ENCODE measurements around the gene FBXO17.

FBXO17 gene

GRCh38 chr19:38917516-38917915, 58.0 kb downstream of the FBXO17 start:
- no peak for DNase-seq (ENCODE audit: low read depth in 2 of 2)

DNA sequence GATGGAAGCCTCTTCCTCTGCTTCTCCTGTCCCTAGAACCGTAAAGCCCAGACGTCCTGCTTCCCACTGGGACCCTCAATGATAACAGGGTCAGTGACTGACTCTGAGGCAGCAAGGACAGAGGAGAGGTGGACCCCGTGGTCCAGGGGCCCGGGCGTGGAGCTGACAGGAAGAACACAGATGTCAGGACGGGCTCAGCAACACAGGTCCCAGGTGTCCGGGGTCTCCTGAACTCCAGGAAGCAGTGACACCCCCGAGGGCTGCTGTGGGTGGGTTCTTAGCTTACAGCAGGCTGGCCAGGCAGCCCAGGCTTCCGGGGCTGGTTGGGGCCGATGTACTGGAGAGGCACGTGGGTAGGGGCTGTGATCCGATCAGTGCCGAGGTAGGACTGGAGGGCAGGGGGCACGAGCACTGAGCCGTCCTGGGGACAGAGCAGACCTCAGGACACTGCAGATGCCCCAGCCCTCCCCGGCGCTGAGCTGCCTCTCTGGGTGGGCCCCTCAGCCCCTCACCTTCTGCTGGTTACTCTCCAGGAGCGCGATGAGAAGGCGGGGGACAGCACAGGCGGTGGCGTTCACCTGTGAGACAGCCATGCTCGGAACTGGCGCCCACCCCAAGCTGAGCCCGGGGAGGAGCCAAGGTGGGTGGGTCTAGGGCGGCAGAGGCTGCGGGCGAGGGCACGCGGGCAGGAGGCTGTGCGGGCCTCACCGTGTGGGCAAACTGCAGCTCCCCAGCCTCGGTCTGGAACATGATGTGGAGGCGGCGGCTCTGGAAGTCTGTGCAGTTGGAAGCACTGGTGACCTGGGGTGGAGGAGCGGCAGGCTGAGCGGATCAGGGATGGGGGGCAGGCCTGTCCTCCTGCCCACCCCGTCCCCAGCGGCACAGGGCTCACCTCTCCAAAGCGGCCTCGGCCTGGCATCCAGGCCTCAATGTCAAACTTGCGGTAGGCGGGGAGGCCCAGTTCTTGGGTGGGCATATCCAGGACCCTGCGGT, 59.9 kb downstream of the FBXO17 start:
- DNase-seq (ENCODE audit: low read depth in 2 of 2): no peak

DNA sequence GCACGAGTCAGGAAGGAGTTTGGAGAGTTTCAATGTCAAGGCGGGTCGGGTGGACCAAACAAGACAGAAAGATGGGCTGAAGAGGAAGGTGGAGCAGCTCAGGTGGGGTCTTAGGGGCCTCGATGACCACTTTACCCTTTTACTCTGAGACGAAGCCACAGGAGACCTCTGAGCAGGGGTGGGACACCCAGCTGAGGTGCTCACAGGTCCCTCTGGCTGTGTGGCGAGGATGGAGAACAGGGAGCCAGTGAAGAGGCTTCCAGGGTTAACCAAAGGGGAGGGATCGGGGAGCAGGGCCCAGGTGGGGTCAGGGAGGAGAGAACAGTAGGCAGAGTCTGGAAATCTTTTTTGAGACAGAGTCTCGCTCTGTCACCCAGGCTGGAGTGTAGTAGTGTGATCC, 61.6 kb downstream of the FBXO17 start:
- no peak for DNase-seq (ENCODE audit: low read depth in 2 of 2)

DNA sequence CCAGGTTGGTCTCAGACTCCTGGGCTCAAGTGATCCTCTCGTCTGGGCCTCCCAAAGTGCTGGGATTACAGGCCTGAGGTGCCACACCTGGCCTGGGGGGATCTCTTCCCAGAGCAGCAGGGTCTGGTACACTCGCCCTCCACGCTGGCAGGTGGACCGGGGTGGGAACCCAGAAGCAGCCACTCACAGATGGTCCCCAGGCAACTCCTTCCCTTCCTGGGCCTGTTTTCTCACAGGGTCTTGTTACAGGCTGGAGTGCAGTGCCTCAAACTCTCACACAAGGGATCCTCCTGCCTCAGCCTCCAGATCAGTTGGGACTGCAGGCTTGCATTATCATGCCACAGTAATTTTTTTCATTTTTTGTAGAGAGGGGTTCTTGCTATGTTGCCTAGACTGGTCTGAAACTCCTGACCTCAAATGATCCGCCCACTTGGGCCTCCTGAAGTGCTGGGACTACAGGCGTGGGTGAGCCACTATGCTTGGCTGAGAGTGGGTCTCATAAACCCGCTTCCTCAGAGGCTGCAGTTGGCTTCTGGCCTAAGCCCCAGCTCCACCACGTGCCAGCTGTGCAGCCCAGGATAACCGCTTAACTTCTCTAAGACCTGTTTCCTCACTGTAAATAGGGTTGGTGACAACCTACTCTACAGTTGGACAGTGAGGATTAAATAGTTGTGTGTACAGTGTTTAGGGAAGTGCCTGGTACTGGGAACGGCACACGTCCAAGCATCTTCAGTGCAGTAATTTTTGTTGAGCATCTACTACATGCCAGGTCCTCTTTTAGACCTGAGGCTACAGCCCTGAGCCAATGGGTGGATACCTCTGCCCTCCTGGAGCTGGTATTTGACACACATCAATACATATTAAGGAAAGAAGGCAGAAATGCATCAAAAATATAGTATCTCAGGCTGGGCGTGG, 62.7 kb downstream of the FBXO17 start:
- no peak for DNase-seq (ENCODE audit: low read depth in 2 of 2)

- DNase-seq (ENCODE audit: low read depth in 2 of 2): no peak
Observed at GRCh38 chr19:38911388-38912001, 64.0 kb downstream of the FBXO17 start.

- no peak for DNase-seq (ENCODE audit: low read depth in 2 of 2)
Observed at GRCh38 chr19:38910488-38910887, 65.1 kb downstream of the FBXO17 start.

GRCh38 chr19:38908911-38909310, 66.6 kb downstream of the FBXO17 start:
- no peak for DNase-seq (ENCODE audit: low read depth in 2 of 2)

DNA sequence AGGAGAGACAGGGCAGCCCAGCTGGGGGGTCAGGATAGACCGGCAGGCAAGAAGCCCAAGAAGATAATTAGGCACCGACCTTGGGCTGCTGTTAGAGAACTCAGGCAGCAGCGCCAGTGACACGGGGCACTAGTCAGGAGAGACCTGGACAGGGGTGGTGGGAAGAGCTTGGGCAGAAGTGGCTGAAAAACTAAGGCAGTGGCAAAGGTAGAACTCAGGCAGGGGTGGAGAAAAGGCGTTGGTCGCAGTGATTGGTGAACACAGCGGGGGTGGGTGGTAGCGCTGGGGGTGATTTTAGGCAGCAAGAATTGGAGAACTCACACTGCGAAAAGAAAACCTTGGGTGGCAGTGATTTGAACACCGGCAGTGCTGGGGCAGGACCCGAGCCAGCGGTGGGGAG, 67.9 kb downstream of the FBXO17 start:
- no peak for DNase-seq (ENCODE audit: low read depth in 2 of 2)

DNA sequence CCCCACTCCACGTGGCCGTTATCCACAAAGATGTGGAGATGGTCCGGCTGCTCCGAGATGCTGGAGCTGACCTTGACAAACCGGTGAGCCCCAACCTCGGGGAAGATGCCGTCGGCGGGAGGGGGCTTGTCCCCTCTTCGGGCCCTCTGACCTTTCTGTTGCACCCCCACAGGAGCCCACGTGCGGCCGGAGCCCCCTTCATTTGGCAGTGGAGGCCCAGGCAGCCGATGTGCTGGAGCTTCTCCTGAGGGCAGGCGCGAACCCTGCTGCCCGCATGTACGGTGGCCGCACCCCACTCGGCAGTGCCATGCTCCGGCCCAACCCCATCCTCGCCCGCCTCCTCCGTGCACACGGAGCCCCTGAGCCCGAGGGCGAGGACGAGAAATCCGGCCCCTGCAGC, 68.3 kb downstream of the FBXO17 start:
- no peak for DNase-seq (ENCODE audit: low read depth in 2 of 2)

GRCh38 chr19:38905620-38906019, 69.9 kb downstream of the FBXO17 start:
- DNase-seq (ENCODE audit: low read depth in 2 of 2): no peak

- DNase-seq (ENCODE audit: low read depth in 2 of 2): no peak
Observed at GRCh38 chr19:38904581-38905539, 70.7 kb downstream of the FBXO17 start.

DNA sequence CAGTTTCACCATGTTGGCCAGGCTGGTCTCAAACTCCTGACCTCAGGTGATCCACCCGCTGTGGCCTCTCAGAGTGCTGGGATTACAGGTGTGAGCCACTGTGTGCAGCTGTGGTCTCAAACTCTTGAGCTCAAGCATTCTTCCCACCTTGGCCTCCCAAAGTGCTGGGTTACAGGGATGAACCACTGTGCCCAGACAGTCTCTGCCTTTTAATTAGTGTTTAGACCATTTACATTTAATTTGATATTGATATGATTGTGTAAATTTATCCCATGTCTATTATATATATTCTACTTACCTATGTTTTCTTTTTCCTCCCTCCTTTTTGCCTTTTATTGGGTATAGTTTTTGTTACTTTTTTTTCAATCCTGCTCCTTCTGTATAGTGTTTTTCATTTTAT, 73.9 kb downstream of the FBXO17 start:
- DNase-seq (ENCODE audit: low read depth in 2 of 2): no peak

DNA sequence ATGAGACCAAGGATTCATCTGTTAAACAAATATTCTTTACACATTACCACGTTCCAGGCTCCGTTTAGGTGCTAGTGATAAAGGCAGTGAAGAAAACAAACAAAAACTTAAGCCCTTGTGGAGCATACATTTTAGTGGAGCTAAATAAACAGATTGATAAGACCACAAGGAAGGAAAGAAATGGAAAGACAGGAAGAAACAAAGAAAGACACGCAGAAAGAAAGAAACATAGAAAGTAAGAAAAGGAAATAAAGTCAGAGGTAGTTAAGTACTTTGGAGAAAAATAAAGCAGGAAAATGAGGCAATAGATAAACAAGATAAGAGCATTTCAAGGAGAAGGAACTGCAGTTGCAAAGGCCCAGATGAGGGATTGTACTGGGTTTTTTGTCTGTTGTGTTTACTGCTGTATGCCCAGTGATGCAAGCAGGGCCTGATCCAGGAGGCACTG, 74.8 kb downstream of the FBXO17 start:
- DNase-seq (ENCODE audit: low read depth in 2 of 2): no peak

DNA sequence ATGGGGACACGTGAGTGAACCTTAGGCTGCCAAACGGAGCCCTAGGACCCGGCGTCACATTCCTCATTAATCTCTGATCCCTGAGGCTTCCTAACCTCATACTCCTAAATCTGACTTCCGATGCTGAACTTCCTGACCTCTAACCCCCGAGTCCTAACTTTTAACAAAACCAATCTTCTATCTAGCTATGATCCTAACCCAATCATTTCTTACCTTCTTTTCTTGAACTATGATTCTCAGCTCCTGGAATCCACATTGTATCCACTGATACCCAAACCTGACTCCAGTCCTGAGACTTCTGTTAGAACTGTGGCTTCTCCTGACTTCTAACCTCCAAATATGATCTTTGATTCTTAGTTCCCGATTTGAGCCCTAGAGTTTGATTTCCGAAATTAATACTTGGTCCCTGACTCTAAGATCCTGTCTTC, 75.3 kb downstream of the FBXO17 start:
- no peak for DNase-seq (ENCODE audit: low read depth in 2 of 2)

DNA sequence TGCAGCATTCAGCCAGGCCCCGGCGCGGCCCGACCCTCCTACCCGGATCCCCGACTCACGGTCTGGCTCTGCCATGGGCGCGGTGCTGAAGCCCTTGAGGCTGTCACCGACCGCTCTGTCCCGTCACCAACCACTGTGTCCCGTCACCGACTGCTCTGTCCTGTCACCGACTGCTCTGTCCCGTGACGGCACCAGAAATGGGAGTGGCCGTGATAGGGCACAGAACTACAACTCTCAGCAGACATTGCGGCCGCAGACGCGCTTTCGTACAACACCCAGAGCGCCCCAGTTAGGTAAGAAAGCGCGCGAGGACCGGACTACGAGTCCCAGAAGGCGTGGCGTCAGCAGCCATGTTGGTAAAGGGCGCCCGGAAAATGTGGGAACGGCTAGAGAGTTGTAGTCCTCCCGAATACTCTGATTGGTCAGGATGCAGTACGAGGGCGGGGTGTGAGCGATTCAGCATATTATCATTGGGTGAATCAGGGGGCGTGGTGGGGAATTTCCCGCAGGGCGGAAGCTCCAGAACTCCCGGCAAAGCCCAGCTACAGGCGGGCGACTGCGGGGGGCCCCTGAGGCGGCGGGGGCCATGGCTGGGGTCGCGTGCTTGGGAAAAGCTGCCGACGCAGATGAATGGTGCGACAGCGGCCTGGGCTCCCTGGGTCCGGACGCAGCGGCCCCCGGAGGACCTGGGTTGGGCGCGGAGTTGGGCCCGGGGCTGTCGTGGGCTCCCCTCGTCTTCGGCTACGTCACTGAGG, 75.9 kb downstream of the FBXO17 start, which contains the start of the genes NFKBIB and SIRT2:
Gene NFKBIB, plus strand, starts transcription at position 523 of the 755 bp plus-strand sequence. Its CDS starts 64 bp downstream, at position 587.
Gene SIRT2, minus strand, starts transcription at position 172 of the 755 bp plus-strand sequence. Its CDS starts 97 bp downstream, at position 75.
- peak; percentile 96 to 99 for DNase-seq (ENCODE audit: low read depth in 2 of 2)

DNA sequence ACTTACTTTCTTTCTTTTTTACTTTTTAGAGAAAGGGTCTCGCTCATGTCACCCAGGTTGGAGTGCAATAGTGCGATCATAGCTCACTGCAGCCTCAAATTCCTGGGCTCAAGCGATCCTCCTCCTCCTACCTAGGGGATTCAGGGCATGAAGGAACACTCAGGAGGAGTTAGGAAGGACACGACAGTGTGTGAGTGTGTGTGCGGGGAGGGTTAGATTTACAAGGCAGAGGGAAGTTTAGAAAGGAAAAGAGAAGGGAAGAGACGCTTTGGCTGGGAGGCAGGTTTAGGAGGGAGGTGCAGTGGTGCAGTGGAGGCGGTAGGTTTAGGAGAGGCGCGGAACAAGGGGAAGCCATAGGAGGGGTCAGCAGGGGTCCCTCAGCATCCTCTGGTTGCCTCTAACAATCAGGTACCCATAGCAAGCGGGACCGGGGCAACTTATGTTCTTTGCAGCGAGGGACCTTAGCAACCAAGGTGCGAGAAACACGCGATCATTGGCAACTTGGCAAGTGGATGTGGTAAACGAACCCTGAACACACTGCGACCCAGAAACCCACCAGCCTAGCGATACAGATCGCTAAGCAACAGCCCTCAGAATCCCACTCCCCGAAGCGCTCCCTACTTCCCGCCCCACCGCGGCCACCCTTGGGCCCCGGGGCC, 76.6 kb downstream of the FBXO17 start:
- no peak for DNase-seq (ENCODE audit: low read depth in 2 of 2)

DNA sequence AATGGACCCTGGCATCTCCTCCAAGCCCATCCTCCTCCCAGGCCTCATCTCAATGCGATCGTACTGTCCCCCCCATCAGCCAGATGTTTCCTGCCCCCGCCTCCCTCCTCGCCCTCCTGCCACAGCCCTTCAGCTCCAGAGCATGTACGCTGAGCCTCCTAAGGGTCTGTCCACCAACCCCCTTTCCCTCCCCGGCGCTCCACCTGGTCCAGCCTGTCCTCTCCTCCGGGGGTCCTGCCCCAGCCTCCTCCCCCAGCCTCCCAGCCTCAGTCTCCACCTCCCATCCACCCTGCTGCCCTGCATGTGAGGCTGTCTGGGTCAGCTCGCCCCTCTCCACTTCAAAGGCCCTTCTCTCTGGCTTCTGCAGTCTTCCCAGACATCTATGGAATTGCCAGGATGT, 80.6 kb downstream of the FBXO17 start:
- DNase-seq (ENCODE audit: low read depth in 2 of 2): no peak

DNA sequence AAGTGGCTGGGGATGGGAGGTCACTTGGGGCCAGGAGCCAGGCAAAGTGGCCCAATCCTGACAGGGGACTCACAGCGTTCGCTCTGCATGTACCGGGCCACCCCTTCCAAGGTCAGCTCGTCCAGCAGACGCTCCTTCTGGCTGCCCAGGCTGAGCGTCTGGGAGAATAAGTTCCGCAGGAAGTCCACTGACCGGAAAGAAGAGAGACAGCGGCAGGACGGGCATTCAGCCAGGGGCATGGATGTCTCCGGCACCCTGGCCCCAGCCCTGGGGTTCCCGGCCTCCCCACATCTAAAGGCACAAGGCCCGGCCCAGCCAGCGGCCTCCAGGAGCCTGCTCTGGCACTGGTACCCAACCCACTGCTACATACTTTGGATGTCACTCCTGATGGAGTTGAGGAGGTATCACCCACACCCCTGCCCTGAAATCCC, 82.2 kb downstream of the FBXO17 start:
- DNase-seq (ENCODE audit: low read depth in 2 of 2): no peak

- no peak for DNase-seq (ENCODE audit: low read depth in 2 of 2)
Observed at GRCh38 chr19:38892841-38893240, 82.7 kb downstream of the FBXO17 start.
